ENCODE data around the gene B9D1. TPM values are rescaled to one million over a fixed set of nuclear protein-coding genes. Genes with fewer than 3 reads are reported as not detected.
A peak's percentile ranks its signal among the peaks of the same experiment; 100 is the strongest.

Gene B9D1
- total and polyA plus RNA-seq, 2 of the 13 experiments (the other 11 are each of a cell fraction or from before 2014, with no cell fraction given), result 27.7 to 31.1 TPM

DNA sequence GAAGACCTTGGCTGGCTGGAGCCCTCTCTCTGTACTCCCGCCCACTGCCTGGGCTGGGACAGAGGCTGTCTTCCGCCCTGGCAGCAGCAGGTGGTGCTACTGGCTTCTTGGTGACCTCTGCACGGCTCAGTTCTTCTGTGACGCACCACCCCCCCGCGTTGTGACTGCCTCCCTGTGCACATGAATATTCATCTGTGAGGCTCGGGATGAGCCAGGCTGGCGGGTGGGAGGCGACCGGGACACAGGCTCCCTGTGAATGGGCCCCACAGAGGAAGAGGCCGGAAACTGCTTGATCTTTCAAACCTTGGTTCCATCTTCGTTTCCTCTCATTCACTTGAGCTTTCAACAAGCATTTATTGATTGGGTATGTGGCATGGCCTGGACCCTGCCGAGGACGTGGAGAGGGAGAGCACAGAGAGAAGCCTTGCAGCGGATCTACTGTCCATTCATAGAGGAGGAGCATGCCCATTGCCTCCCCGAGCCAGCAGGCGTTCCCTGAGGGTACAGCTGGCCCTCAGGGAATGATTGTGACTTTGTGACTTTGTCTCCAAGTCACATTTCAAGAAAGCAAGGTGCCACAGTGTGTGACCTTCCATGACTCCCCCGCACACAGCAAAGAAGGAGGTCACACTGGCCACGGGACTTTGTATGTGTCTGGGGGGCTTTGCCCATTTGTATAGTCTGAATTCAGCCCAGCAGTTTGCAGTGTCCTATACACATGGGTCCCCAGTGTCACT is 45.0 kb downstream of the B9D1 start (continued):
- TF ChIP-seq SNRNP70 (IDR thresholded peaks at IDR 0.05; ENCODE audit: low read depth, low read length) (no peak), ISX (CRISPR knock-in tag; conservative IDR thresholded peaks at IDR 0.05) (no peak), ZNF230 (CRISPR knock-in tag; IDR thresholded peaks at IDR 0.05) (no peak), CREB1 (IDR thresholded peaks at IDR 0.05) (peak; percentile 76), CREB1 (CRISPR knock-in tag; IDR thresholded peaks at IDR 0.05) (peak; percentile 87), ZNF768 (CRISPR knock-in tag; IDR thresholded peaks at IDR 0.05) (peak; percentile 21; the same call in 1 of the 2 replicates), ZNF570 (CRISPR knock-in tag; IDR thresholded peaks at IDR 0.05; ENCODE audit: borderline replicate concordance) (no peak), ZFP1 (CRISPR knock-in tag; IDR thresholded peaks at IDR 0.05) (0 out of 2 replicates have a peak, but pooled peaks have one; percentile 22), HDAC1 (CRISPR knock-in tag; IDR thresholded peaks at IDR 0.05) (peak; percentile 85), ERF (CRISPR knock-in tag; IDR thresholded peaks at IDR 0.05) (peak; percentile 79; the same call in 1 of the 2 replicates), ZBTB3 (CRISPR knock-in tag; IDR thresholded peaks at IDR 0.05; ENCODE audit: borderline replicate concordance, low read depth) (no peak), SKI (IDR thresholded peaks at IDR 0.05; ENCODE audit: partially characterized antibody) (peak; percentile 96), TBX2 (CRISPR knock-in tag; IDR thresholded peaks at IDR 0.05; ENCODE audit: borderline replicate concordance) (peak; percentile 73), ZNF616 (CRISPR knock-in tag; IDR thresholded peaks at IDR 0.05; ENCODE audit: low read depth) (no peak), PRDM10 (CRISPR knock-in tag; IDR thresholded peaks at IDR 0.05; ENCODE audit: low read depth) (peak; percentile 60; the same call in 1 of the 2 replicates), SYNCRIP (IDR thresholded peaks at IDR 0.05; ENCODE audit: insufficient read depth, low read depth, low read length) (no peak), CHD2 (IDR thresholded peaks at IDR 0.05; ENCODE audit: low read depth, low read length) (no peak), ZZZ3 (CRISPR knock-in tag; IDR thresholded peaks at IDR 0.05; ENCODE audit: borderline replicate concordance) (no peak), KLF16 (CRISPR knock-in tag; IDR thresholded peaks at IDR 0.05) (peak in 1 of 2 experiments; percentile 66; a peak in 1 of 4 replicates), SMC3 (IDR thresholded peaks at IDR 0.05; ENCODE audit: low read length) (peak; percentile 30), TBP (CRISPR knock-in tag; IDR thresholded peaks at IDR 0.05) (no peak), ZSCAN25 (CRISPR knock-in tag; IDR thresholded peaks at IDR 0.05) (peak; percentile 34; the same call in 1 of the 2 replicates), SRSF9 (IDR thresholded peaks at IDR 0.05; ENCODE audit: borderline replicate concordance, insufficient read depth, low read depth, low read length, poor library complexity, severe bottlenecking) (no peak), NPAS2 (CRISPR knock-in tag; IDR thresholded peaks at IDR 0.05; ENCODE audit: borderline replicate concordance) (no peak), TBL1XR1 (IDR thresholded peaks at IDR 0.05; ENCODE audit: borderline replicate concordance, low read length, partially characterized antibody) (peak; percentile 23), ZNF772 (CRISPR knock-in tag; IDR thresholded peaks at IDR 0.05) (peak; percentile 75; the same call in 1 of the 2 replicates)
